AG09319 (cell line): ENCODE results near the gene LINC00237.

Experiments used
- DNase-seq: peaks from one replicate; pipeline ENCODE4 v3.0.0-alpha.2; 2010; ENCODE audit warnings: low read depth; ENCODE audit errors: extremely low read depth
- CTCF ChIP-seq: IDR thresholded peaks from 2 replicates; pipeline ENCODE4 v1.5.1; 2011; ENCODE audit warnings: low read depth, mild to moderate bottlenecking, inconsistent platforms, low read length, moderate library complexity

Gene LINC00237

GRCh38 chr20:21111416-21111815 is 5.3 kb upstream of the LINC00237 start:
- TF ChIP-seq CTCF: no peak

GRCh38 chr20:21110811-21111210 is 4.7 kb upstream of the LINC00237 start:
- TF ChIP-seq CTCF: no peak
- no peak for DNase-seq

More at GRCh38 chr20:21111416-21111815, 5.3 kb upstream of the LINC00237 start:
- no peak for DNase-seq

- no peak for DNase-seq
- TF ChIP-seq CTCF: no peak
Observed at GRCh38 chr20:21109144-21109543, 3.0 kb upstream of the LINC00237 start.

GRCh38 chr20:21105429-21106170 is 558 bp downstream of the LINC00237 start:
- no peak for TF ChIP-seq CTCF
- no peak for DNase-seq

- DNase-seq: no peak
- no peak for TF ChIP-seq CTCF
Observed at GRCh38 chr20:21104921-21105320, 1.2 kb downstream of the LINC00237 start.

GRCh38 chr20:21104466-21104761 is 1.7 kb downstream of the LINC00237 start:
- DNase-seq: no peak
- TF ChIP-seq CTCF: no peak

GRCh38 chr20:21103582-21104465 is 2.3 kb downstream of the LINC00237 start:
- DNase-seq: no peak
- no peak for TF ChIP-seq CTCF
